PFSK-1 (cell line): Measurements from ENCODE around the gene TTC34.

Experiments
- POLR2AphosphoS5 ChIP-seq: IDR thresholded peaks from 2 replicates; pipeline ENCODE4 v1.6.1; 2012; ENCODE audit warnings: low read depth, mild to moderate bottlenecking, control low read depth, low read length, moderate library complexity
- TAF1 ChIP-seq: IDR thresholded peaks from 2 replicates; pipeline ENCODE4 v1.6.1; 2012; ENCODE audit warnings: low read length, control low read depth, borderline replicate concordance; ENCODE audit not compliant: insufficient read depth
- TF ChIP-seq, protein P1 (sequence below), 2 experiments: IDR thresholded peaks; 2 replicates each; pipeline versions ENCODE4 v1.6.1 to v1.8.0; 2011 to 2012; ENCODE audit warnings: low read depth in 2 of 2, low read length in 2 of 2, control low read depth in 1 of 2, inconsistent platforms in 1 of 2, mild to moderate bottlenecking in 1 of 2, moderate library complexity in 1 of 2; ENCODE audit not compliant: insufficient read depth in 1 of 2

- TF ChIP-seq POLR2AphosphoS5 (no peak), TAF1 (no peak)
- TF ChIP-seq, protein P1, sequence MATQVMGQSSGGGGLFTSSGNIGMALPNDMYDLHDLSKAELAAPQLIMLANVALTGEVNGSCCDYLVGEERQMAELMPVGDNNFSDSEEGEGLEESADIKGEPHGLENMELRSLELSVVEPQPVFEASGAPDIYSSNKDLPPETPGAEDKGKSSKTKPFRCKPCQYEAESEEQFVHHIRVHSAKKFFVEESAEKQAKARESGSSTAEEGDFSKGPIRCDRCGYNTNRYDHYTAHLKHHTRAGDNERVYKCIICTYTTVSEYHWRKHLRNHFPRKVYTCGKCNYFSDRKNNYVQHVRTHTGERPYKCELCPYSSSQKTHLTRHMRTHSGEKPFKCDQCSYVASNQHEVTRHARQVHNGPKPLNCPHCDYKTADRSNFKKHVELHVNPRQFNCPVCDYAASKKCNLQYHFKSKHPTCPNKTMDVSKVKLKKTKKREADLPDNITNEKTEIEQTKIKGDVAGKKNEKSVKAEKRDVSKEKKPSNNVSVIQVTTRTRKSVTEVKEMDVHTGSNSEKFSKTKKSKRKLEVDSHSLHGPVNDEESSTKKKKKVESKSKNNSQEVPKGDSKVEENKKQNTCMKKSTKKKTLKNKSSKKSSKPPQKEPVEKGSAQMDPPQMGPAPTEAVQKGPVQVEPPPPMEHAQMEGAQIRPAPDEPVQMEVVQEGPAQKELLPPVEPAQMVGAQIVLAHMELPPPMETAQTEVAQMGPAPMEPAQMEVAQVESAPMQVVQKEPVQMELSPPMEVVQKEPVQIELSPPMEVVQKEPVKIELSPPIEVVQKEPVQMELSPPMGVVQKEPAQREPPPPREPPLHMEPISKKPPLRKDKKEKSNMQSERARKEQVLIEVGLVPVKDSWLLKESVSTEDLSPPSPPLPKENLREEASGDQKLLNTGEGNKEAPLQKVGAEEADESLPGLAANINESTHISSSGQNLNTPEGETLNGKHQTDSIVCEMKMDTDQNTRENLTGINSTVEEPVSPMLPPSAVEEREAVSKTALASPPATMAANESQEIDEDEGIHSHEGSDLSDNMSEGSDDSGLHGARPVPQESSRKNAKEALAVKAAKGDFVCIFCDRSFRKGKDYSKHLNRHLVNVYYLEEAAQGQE (IDR thresholded peaks at IDR 0.05; ENCODE audit: insufficient read depth in 1 of 2, low read depth in 2 of 2, low read length in 2 of 2) = no peak
Measured at GRCh38 chr1:2848006-2848670, 46.6 kb upstream of the TTC34 start.
